Measurements from ENCODE around the gene IL32.

The IL32 gene

GRCh38 chr16:3115561-3115960 is 50.1 kb downstream of the IL32 start:
- DNase-seq (ENCODE audit: low spot score): no peak

DNA sequence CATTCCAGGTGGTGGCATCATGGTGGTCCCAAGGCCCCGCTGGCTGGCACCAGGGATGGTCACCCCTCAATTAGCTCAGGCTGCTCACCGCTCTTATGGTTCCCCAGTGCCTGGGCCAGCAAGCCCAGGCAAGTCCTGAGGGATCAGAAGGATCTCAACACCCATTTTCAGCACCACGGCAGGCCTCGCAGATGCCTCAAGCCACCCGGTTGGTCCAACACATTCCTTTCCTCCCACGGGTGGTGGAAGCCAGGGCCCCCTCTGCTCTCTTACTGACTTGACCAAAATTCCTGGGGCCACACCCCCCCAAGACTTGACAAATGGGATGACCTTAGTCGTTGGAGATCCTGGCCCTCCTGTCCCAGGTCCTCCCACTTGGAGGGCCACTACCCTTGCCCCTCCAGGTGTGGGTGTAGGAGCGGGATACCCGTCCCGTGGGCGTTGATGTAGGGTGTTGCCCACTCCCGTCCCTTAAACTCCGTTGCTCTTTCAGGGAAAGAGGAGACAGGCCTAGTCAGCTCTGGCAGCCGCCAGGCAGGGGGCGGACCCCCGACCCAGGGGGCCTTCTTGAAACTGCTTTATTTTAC is 52.9 kb downstream of the IL32 start:
- DNase-seq (ENCODE audit: low spot score): no peak

GRCh38 chr16:3118846-3119245 is 53.4 kb downstream of the IL32 start:
- no peak for DNase-seq (ENCODE audit: low spot score)

Measured in left forelimb (tissue), 1 donor.